Measurements from ENCODE around the gene USP22.
"Not testable (repeated sequence)": the region's sequence is repeated elsewhere in the genome, so short reads cannot be mapped to it uniquely, and the experiment has no call there.

USP22 gene

DNA sequence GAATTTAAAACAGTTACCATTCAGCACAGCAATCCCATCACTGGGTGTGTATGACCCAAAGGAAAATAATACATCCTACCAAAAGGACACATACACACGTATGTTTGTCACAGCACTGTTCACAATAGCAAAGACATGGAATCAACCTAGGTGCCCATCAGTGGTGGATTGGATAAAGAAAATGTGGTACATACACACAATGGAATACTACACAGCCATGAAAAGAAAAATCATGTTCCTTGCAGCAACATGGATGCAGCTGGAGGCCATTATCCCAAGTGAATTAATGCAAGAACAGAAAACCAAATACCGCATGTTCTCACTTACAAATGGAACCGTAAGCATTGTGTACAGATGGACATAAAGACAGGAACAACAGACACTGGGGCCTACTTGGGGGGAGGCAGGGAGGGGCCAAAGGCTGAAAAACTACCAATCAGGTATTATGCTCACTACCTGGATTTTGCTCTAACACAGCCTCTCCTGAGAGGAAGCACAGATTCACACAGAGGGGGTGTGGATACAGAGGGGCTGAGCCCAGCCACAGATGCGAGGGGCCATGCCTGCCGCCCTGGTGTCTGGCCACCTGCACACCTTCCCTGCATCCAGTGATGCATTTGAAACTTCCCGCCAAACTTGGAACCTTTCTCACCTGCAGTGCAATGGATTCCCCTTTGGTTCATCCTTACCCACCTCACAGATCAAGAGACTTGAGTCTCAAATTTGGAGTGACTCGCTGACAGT, 55.9 kb downstream of the USP22 start:
- DNase-seq (ENCODE audit: low read depth): no peak
- TF ChIP-seq, protein P1, sequence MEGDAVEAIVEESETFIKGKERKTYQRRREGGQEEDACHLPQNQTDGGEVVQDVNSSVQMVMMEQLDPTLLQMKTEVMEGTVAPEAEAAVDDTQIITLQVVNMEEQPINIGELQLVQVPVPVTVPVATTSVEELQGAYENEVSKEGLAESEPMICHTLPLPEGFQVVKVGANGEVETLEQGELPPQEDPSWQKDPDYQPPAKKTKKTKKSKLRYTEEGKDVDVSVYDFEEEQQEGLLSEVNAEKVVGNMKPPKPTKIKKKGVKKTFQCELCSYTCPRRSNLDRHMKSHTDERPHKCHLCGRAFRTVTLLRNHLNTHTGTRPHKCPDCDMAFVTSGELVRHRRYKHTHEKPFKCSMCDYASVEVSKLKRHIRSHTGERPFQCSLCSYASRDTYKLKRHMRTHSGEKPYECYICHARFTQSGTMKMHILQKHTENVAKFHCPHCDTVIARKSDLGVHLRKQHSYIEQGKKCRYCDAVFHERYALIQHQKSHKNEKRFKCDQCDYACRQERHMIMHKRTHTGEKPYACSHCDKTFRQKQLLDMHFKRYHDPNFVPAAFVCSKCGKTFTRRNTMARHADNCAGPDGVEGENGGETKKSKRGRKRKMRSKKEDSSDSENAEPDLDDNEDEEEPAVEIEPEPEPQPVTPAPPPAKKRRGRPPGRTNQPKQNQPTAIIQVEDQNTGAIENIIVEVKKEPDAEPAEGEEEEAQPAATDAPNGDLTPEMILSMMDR (IDR thresholded peaks at IDR 0.05; ENCODE audit: low read depth, low read length): no peak
- TF ChIP-seq, protein P2, sequence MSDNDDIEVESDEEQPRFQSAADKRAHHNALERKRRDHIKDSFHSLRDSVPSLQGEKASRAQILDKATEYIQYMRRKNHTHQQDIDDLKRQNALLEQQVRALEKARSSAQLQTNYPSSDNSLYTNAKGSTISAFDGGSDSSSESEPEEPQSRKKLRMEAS (IDR thresholded peaks at IDR 0.05; ENCODE audit: low read depth, low read length): no peak
- TF ChIP-seq POLR2A (IDR thresholded peaks at IDR 0.05; ENCODE audit: extremely low read depth, insufficient read length): no peak
- no peak for TF ChIP-seq MYC (IDR thresholded peaks at IDR 0.05; ENCODE audit: low read depth, low read length)
- no peak overlapping the region for H3K4me3 ChIP-seq (ENCODE audit: low read depth, low read length)

DNA sequence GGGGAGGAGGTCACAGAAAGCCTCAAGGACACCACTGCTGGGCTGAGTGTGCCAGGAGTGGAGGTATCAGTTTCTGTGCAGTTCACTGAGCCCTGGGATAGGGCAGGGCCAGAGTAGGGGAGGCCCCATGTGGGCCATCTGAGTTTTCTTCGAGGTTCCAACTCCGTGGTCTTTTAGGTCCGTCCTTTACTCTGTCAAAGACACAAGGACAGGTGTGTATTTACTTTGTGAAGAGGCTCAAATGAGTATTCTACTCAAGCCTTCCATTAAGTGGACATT, 59.5 kb downstream of the USP22 start:
- H3K4me3 ChIP-seq (ENCODE audit: low read depth, low read length): no peak overlapping the region
- TF ChIP-seq POLR2A (IDR thresholded peaks at IDR 0.05; ENCODE audit: extremely low read depth, insufficient read length): no peak
- TF ChIP-seq, protein P2 (IDR thresholded peaks at IDR 0.05; ENCODE audit: low read depth, low read length): no peak
- TF ChIP-seq MYC (IDR thresholded peaks at IDR 0.05; ENCODE audit: low read depth, low read length): no peak
- TF ChIP-seq, protein P1 (IDR thresholded peaks at IDR 0.05; ENCODE audit: low read depth, low read length): no peak
- DNase-seq (ENCODE audit: low read depth): no peak

DNA sequence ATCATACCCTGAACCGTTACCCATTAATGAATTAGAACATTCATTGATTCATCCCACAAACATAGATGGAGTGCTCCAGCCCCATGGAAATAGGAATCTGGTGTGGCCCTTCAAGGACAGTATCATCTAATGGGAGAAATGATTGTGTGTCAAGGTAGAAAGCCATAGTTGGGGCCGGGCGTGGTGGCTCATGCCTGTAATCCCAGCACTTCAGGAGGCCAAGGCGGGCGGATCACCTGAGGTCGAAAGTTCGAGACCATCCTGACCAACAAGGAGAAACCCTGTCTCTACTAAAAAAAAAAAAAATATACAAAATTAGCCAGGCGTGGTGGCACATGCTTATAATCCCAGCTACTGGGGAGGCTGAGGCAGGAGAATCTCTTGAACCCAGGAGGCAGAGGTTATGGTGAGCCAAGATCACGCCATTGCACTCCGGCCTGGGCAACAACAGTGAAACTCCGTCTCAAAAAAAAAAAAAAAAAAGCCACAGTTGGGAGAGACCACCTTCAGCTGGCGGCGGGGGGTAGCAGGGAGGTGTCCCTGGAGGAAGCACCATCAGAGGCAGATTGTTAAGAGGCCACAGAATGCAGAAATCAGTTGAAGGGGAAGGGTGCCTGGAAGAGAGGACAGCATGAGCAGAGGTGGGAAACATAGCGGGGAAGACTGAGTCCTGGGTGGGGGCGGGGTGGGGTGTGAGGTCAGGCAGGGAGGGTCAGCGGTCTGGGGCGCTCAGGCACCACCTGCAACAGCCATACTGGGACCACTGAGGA, 60.0 kb downstream of the USP22 start:
- H3K4me3 ChIP-seq (ENCODE audit: low read depth, low read length): no peak overlapping the region
- DNase-seq (ENCODE audit: low read depth): no peak
- no peak for TF ChIP-seq POLR2A (IDR thresholded peaks at IDR 0.05; ENCODE audit: extremely low read depth, insufficient read length)
- TF ChIP-seq, protein P1 (IDR thresholded peaks at IDR 0.05; ENCODE audit: low read depth, low read length): no peak
- no peak for TF ChIP-seq MYC (IDR thresholded peaks at IDR 0.05; ENCODE audit: low read depth, low read length)
- TF ChIP-seq, protein P2 (IDR thresholded peaks at IDR 0.05; ENCODE audit: low read depth, low read length): no peak

DNA sequence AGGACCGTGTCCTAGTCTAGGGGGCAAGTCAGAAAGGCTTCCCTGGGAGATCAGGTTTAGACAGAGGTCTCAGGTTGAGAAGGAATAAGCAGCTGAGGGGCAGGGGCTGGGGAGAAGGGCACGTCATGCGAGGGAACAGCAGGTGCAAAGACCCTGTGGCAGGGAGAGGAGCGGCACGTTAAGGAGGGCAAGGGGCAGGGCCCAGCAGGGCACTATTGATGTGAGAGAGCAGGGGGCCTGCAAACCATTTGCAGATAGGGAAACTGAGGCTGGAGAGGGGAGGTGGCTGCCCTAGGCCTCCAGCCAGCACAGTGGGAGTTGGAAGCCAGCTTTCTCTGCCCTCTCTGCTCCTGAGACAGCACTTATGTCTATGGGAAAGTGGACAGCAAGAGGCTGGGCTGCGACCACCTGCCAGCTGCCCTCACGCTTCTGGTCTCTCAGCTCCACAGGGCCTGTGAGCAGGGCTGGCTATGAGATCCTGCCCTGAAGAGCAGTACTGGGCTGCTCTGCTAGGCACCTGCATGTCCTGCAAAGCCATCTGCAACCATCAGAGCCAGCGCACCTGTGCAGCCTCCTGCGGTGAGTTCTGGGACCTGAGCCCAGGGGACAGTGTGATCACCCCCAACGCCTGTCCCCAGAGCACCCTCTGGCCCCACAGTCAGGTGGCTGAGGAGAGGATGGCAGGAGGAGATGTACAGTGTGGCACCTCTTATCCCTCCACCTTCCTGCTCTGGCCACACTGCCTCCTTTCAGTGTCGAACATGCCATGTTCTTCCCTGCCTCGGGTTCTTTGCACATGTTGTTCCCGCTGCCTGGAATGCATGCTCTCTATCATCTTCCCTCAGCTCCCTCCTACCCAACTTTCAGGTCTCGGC, 61.5 kb downstream of the USP22 start:
- DNase-seq (ENCODE audit: low read depth): no peak
- TF ChIP-seq, protein P1 (IDR thresholded peaks at IDR 0.05; ENCODE audit: low read depth, low read length): no peak
- TF ChIP-seq MYC (IDR thresholded peaks at IDR 0.05; ENCODE audit: low read depth, low read length) (no peak), POLR2A (IDR thresholded peaks at IDR 0.05; ENCODE audit: extremely low read depth, insufficient read length) (no peak)
- TF ChIP-seq, protein P2 (IDR thresholded peaks at IDR 0.05; ENCODE audit: low read depth, low read length): no peak
- H3K4me3 ChIP-seq (ENCODE audit: low read depth, low read length): no peak overlapping the region

DNA sequence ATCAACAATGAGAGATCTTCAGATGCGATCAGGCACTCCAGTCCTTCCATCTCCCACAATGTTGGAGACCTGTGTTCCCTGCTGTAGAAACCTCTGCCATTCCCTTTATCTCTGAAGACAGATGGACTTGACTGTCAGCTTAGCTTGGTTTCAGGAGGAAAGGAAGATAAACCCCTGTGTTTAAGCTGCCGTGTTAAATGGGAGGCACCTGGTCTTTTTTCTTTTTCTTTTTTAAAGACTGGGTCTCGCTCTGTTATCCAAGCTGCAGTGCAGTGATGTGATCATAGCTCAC, 63.1 kb downstream of the USP22 start:
- no peak overlapping the region for H3K4me3 ChIP-seq (ENCODE audit: low read depth, low read length)
- TF ChIP-seq POLR2A (IDR thresholded peaks at IDR 0.05; ENCODE audit: extremely low read depth, insufficient read length) (no peak), MYC (IDR thresholded peaks at IDR 0.05; ENCODE audit: low read depth, low read length) (no peak)
- TF ChIP-seq, protein P1 (IDR thresholded peaks at IDR 0.05; ENCODE audit: low read depth, low read length): no peak
- TF ChIP-seq, protein P2 (IDR thresholded peaks at IDR 0.05; ENCODE audit: low read depth, low read length): no peak
- no peak for DNase-seq (ENCODE audit: low read depth)

DNA sequence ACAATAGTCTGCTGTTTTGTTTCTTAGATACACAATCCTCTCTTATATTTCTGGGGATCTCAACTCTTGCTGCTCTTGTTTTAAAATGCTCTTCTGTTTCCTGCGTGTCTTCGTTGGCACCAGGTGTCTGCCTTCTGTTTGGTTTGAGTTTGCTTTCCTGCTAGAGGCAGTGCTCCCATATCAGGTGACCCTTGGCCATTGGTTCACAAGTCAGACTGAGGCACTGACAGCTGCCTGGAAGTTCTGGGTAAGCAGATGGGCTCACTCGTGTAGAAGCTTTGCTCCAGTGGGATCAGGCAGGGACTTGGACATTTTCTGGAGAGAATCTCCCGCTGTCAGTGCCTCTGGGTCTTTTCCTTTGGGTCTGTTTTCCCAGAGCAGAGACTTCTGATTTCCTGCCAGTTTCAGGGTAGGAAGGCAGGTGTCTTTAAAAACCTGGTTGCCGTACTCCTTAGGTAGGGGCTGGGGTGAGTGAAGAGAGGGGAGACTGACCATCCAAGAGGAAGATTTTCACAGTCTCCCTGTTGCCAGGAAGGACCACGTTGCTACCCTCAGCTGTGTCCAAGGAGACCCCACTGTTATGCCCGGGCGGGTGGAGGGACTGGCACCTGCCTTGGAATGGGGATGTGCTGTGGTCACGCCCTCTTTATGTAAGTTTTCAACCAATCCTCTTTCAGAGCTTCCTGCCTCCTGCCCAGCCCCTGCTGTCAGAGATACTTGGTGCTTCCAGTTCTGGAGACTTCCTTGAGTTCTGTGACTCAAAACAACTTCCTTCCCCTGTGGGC, 63.6 kb downstream of the USP22 start:
- not testable (repeated sequence) for H3K4me3 ChIP-seq (ENCODE audit: low read depth, low read length); DNase-seq (ENCODE audit: low read depth)

DNA sequence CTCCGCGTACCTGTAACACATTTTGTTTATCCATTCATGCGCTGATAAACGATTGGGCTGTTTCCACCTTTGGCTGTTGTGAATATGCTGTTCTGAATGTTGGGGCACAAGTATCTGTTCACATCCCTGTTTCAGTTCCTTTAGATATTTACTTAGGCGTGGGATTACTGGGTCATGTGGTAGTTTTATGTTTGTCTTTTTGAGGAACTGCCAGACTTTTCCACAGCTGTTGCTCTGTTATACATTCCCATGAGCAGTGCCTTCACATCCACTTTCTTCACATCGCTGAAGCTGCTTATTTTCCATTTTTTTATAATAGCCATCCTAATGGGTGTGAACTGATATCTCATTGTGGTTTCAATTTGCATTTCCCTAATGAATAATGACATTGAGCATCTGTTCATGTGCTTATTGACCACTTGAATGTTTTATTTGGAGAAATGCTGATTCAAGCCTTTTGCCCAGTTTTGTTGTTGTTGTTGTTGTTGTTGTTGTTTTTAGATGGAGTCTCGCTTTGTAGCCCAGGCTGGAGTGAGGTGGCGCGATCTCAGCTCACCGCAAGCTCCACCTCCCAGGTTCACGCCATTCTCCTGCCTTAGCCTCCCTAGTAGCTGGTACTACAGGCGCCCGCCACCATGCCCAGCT, 65.1 kb downstream of the USP22 start:
- H3K4me3 ChIP-seq (ENCODE audit: low read depth, low read length); DNase-seq (ENCODE audit: low read depth): not testable (repeated sequence)

Measured in NB4 (cell line).